IPS DF 6.9 (cell line): Measurements from ENCODE around the gene NUPR1.

ENCODE experiments used
- DNase-seq: peaks from one replicate; pipeline ENCODE4 v3.0.0-alpha.2; 2013; ENCODE audit warnings: low read depth, low spot score
- H3K27ac ChIP-seq: one replicate; pipeline ENCODE4 v1.5.1; 2013; ENCODE audit warnings: low read length, control low read depth
- H3K27me3 ChIP-seq: 2 replicates; pipeline ENCODE4 v1.6.1; 2013; ENCODE audit warnings: mild to moderate bottlenecking, low read length; ENCODE audit not compliant: control insufficient read depth, insufficient read depth
- H3K36me3 ChIP-seq: 2 replicates; pipeline ENCODE4 v1.6.1; 2013; ENCODE audit warnings: low read length; ENCODE audit not compliant: control insufficient read depth, insufficient read depth
- H3K4me1 ChIP-seq: 2 replicates; pipeline ENCODE4 v1.6.1; 2013; ENCODE audit warnings: low read length; ENCODE audit not compliant: control insufficient read depth, insufficient read depth
- H3K4me3 ChIP-seq: 2 replicates; pipeline ENCODE4 v1.5.1; 2013; ENCODE audit warnings: mild to moderate bottlenecking, low read length
- H3K9me3 ChIP-seq: 2 replicates; pipeline ENCODE4 v1.6.1; 2013; ENCODE audit warnings: low read length, inconsistent platforms; ENCODE audit not compliant: control insufficient read depth, insufficient read depth
- WGBS: extraction: QIAGEN DNeasy Blood & Tissue Kit; methylation state at CpG from one replicate; pipeline ENCODE4 v1.1.7; 2013; ENCODE audit warnings: mixed read lengths, missing lambda C conversion rate; ENCODE audit not compliant: insufficient read length, insufficient coverage; 5-methylcytosine and 5-hydroxymethylcytosine counted together

NUPR1 gene

DNA sequence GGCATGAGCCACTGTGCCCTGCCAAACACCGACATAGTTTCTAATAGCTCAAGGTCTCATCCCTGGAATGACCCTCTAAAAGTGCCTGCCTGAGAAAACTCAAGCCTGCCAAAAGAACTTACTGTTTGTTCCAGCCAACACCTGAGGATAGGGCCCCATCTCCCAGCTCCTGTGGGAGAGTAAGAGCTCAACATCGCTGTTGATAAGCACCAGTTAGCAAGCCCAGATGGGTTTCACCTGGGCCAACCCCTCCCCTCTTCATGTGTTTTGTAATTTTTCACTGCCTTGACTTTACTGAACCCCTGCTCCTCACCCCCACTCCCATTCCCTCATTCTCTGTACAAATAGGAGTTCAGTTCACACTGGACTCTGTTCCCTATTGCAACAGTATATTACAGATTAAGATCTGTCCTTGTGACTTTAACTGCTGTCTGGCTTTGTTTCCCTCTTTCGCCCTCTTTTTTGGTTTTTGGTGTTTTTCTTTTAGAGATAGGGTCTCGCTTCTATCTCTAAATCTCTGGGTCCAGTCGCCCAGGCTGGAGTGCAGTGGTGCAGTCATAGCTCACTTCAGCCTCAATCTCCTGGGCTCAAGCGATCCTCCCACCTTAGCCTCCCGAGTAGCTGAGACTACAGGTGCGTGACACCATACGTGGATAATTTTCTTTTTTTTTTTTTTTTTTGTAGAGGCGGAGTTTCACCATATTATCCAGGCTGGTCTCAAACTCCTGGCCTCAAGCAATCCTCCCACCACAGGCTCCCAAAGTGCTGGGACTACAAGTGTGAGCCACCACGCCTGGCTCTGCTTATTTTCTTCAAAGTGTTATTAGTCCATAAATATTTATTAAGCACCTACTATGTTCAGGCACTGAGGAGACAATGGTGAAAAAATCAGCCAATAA is 12.3 kb downstream of the NUPR1 start:
- Histone ChIP-seq H3K9me3 (no peaks in the 10 kb centered on the region), H3K4me3 (no peak overlapping the region), H3K27ac (no peak overlapping the region), H3K4me1 (no peaks in the 10 kb centered on the region), H3K27me3 (no peaks in the 10 kb centered on the region), H3K36me3 (no peaks in the 10 kb centered on the region)
- no CpG with 5 or more reads among the region's 11 CpGs for WGBS
- DNase-seq, result no peak

DNA sequence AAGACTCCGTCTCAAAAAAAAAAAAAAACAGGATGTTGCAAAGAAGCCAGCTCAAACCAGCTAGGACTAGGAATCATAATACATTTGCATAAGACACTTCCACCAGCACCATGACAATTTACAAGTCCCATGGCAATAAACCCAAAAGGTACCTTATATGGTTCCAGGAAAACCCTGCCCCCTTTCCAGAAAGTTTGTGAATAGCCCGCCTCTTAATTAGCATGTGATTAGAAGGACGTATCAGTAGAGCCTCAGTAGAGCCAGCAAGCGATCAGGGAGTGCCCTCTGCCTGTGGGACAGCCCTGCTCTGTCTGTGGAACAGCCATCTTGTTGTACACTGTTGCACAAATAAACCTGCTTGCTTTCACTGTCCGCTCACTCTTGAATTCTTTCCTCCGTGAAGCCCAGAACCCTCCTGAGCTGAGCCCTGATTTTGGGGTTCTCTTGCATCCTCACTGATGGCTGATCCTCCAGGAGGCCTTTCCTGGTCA is 14.0 kb downstream of the NUPR1 start:
- no peaks in the 10 kb centered on the region for H3K9me3 ChIP-seq
- DNase-seq, result no peak
- H3K4me1 ChIP-seq, result no peaks in the 10 kb centered on the region
- no CpG with 5 or more reads among the region's 6 CpGs for WGBS
- H3K27me3 ChIP-seq, result no peaks in the 10 kb centered on the region
- H3K4me3 ChIP-seq, result no peak overlapping the region
- H3K36me3 ChIP-seq, result no peaks in the 10 kb centered on the region
- no peak overlapping the region for H3K27ac ChIP-seq

DNA sequence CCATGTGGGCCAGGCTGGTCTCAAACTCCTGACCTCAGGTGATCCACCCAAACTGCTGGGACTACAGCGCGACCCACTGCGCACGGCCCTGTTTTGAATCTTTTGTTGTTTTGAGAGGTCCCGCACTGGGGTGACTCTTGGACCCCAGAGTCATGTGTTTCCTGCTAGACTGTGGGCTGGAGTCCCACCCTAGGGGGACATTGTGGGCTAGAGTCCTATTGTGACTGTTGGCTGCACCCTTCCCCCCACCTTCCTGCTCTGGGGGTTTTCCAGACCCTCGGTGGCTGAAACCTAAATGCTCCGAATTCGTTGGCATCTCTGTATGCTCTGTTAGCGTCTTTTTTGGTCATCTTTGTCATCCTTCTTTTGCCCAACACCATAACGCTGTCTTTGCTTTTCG is 16.0 kb downstream of the NUPR1 start:
- no peak overlapping the region for H3K4me3 ChIP-seq
- WGBS, result no CpG with 5 or more reads among the region's 11 CpGs
- no peaks in the 10 kb centered on the region for H3K27me3 ChIP-seq
- DNase-seq, result no peak
- H3K9me3 ChIP-seq, result no peaks in the 10 kb centered on the region
- H3K36me3 ChIP-seq, result no peaks in the 10 kb centered on the region
- no peaks in the 10 kb centered on the region for H3K4me1 ChIP-seq
- H3K27ac ChIP-seq, result no peak overlapping the region

DNA sequence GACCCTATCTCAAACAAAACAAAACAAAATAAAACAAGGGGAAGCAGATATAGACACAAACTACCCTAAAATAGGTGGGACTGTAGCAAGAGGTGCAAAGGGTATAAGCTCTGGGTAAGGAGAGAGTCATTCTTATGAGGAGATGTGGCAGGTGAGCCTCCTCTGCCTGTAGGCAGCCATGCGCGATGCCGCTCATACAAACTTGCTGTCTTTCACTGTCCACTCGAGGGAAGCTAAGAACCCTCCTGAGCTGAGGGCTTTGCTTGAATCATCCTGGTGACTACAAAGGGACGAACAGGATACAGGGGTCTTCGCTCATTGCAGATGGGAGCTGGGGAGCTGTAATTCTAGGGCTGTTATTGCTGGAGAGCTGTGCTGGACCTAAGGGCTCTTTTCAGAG is 17.3 kb downstream of the NUPR1 start:
- H3K4me1 ChIP-seq, result no peaks in the 10 kb centered on the region

DNA sequence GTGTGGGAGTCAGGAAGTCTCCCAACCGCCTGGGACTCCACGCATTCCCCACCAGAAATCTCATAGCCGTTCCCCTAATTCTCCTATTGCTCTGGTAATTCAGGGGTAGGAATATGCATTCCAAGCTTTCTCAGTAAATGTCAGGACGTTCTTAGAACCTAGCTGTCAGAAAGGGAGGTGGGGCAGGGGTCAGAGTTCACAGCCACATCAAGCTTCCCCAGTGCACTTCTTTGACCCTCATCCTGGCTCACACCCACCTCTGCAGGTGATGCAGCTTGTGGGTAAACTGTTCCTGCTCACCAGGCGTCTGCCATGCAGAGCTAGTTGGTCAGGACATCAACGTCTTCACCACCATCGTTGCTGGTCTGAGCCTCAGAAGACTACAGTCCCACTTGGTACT is 18.1 kb downstream of the NUPR1 start:
- no peaks in the 10 kb centered on the region for H3K27me3 ChIP-seq
- no CpG with 5 or more reads among the region's 7 CpGs for WGBS
- no peaks in the 10 kb centered on the region for H3K9me3 ChIP-seq
- H3K4me1 ChIP-seq, result no peaks in the 10 kb centered on the region
- H3K27ac ChIP-seq, result no peak overlapping the region
- no peak for DNase-seq
- H3K4me3 ChIP-seq, result no peak overlapping the region
- no peaks in the 10 kb centered on the region for H3K36me3 ChIP-seq

More for the DNA sequence above, 17.3 kb downstream of the NUPR1 start:
- no peaks in the 10 kb centered on the region for H3K27me3 ChIP-seq
- no peak overlapping the region for H3K4me3 ChIP-seq
- DNase-seq, result no peak
- H3K36me3 ChIP-seq, result no peaks in the 10 kb centered on the region
- WGBS, result no CpG with 5 or more reads among the region's 6 CpGs
- no peak overlapping the region for H3K27ac ChIP-seq
- H3K9me3 ChIP-seq, result no peaks in the 10 kb centered on the region

DNA sequence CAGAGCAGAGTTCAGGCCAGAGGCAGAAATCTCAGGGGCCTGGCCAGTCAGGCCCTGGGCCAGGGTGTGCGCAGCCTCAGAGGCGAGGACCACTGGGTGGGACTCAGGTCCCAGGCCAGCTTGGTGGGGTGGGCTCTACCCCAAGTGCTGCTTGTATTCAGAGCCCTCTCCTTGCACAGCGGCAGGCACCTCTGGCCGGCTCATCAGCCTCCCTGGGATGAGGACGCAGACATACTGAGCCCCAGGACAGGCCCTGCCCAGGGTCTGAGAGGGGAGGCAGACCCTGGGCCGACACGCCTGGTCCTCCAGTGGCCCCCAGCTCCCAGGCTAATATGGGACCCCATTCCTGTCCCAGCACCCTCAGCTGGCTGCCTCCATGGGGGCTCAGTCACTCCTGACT is 24.5 kb downstream of the NUPR1 start:
- WGBS, result no CpG with 5 or more reads among the region's 7 CpGs
- no peaks in the 10 kb centered on the region for H3K4me1 ChIP-seq
- H3K9me3 ChIP-seq, result no peaks in the 10 kb centered on the region
- H3K27ac ChIP-seq, result no peak overlapping the region
- no peaks in the 10 kb centered on the region; the same call in 1 of the 2 replicates for H3K36me3 ChIP-seq
- no peak for DNase-seq
- no peak overlapping the region for H3K4me3 ChIP-seq
- no peaks in the 10 kb centered on the region for H3K27me3 ChIP-seq

DNA sequence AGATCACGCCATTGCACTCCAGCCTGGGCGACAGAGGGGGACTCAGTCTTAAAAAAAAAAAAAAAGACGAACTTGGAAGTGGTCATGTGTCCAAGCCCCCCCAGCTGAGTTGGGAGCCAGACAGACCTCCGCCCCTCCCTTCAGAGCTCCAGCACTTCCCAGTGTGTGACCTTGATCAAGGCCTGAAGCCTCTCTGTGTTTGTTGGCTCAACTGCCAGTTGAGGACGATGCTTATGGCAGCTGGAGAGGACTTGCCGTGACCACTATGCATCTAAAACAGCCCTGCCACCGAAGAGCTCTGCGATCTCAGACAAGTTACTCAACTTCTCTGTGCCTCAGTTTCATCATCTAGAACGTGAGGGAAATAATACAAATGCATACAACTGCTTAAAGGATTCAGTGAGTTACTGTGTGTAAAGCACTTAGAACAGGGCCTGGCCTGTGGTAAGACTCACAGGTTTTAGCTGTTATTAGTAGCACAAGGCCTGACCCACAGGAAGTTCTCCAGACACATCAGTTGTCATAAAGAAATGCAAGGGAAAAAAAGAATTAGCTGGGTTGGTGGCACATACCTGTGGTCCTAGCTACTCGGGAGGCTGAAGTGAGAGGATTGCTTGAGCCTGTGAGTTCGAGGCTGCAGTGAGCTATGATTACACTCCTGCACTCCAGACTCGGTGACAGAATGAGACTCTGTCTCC is 25.1 kb downstream of the NUPR1 start:
- WGBS, result no CpG with 5 or more reads among the region's 12 CpGs

DNA sequence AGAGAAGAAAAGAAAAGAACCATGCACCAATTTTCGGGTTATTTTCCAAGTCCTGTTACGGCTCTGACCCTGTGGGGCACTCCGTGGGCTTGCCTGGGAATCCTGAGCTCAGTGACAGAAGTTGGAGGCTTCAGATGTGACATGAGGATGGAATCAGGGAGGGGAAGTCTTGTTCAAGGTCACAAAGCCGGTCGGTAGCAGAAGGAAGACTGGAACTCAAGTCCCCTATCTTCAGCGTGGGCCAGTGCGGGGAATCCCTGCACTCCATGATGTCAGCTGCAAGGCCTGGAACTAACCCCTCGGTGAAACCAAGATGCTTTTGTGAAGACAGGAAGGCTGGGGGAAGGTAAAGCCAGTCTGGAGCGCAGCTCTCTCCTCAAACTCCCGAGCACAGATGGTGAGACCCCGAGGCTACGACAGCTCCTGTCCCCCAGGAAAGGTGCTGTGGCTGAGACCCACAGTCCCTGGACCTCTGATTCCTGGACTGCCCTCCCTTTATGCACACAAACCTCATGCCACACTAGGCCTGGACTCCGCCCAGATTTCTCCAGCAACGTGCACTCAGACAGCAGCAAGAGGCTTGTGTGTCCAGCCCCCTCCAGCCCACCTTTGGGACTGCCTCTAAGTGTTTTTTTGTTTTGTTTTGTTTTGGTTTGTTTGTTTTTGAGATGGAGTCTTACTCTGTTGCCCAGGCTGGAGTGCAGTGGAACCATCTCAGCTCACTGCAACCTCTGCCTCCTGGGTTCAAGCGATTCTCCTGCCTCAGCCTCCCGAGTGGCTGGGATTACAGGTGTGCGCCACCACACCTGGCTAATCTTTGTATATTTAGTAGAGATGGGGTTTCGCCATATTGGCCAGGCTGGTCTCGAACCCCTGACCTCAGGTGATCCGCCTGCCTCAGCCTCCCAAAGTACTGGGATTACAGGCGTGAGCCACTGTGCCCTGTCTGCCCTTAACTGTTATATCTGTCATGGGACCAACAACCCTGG is 26.7 kb downstream of the NUPR1 start:
- no CpG with 5 or more reads among the region's 21 CpGs for WGBS
- Histone ChIP-seq H3K4me1 (no peaks in the 10 kb centered on the region), H3K9me3 (no peaks in the 10 kb centered on the region), H3K27ac (no peak overlapping the region), H3K4me3 (no peak overlapping the region), H3K36me3 (no peaks in the 10 kb centered on the region; the same call in 1 of the 2 replicates), H3K27me3 (no peaks in the 10 kb centered on the region)
- no peak for DNase-seq

More for the DNA sequence above, 25.1 kb downstream of the NUPR1 start:
- Histone ChIP-seq H3K4me3 (no peak overlapping the region), H3K9me3 (no peaks in the 10 kb centered on the region), H3K27ac (no peak overlapping the region), H3K36me3 (no peaks in the 10 kb centered on the region; the same call in 1 of the 2 replicates), H3K4me1 (no peaks in the 10 kb centered on the region), H3K27me3 (no peaks in the 10 kb centered on the region)
- no peak for DNase-seq

DNA sequence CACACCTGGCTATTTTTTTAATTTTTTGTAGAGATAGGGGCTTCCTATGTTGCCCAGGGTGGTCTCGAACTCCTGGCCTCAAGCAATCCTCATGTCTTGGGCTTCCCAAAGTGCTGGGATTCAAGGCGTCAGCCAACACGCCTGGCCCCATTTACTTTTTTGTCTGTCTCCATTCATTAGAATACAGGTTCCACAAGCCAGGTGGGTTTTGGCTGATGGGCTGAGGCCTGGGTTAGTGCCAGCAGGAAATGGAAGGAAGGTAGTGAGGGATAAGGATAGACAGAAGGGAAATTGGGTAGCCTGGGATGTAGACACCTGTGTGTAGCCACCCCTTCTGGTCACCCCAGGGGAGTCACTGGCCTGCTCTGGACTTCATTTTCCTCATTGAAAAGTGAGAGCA is 27.7 kb downstream of the NUPR1 start:
- Histone ChIP-seq H3K27ac (no peak overlapping the region), H3K4me1 (no peaks in the 10 kb centered on the region), H3K36me3 (no peaks in the 10 kb centered on the region; the same call in 1 of the 2 replicates), H3K4me3 (no peak overlapping the region), H3K9me3 (no peaks in the 10 kb centered on the region), H3K27me3 (no peaks in the 10 kb centered on the region)
- WGBS, result no CpG with 5 or more reads among the region's 3 CpGs
- no peak for DNase-seq
